GM12801 (cell line): ENCODE measurements around the gene ZNF200.

ENCODE experiments used
- CTCF ChIP-seq: IDR thresholded peaks from one replicate; pipeline ENCODE4 v1.5.1; 2011; ENCODE audit warnings: control low read depth; ENCODE audit not compliant: insufficient read length; ENCODE audit errors: extremely low read depth

The ZNF200 gene, protein sequence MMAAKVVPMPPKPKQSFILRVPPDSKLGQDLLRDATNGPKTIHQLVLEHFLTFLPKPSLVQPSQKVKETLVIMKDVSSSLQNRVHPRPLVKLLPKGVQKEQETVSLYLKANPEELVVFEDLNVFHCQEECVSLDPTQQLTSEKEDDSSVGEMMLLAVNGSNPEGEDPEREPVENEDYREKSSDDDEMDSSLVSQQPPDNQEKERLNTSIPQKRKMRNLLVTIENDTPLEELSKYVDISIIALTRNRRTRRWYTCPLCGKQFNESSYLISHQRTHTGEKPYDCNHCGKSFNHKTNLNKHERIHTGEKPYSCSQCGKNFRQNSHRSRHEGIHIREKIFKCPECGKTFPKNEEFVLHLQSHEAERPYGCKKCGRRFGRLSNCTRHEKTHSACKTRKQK

DNA sequence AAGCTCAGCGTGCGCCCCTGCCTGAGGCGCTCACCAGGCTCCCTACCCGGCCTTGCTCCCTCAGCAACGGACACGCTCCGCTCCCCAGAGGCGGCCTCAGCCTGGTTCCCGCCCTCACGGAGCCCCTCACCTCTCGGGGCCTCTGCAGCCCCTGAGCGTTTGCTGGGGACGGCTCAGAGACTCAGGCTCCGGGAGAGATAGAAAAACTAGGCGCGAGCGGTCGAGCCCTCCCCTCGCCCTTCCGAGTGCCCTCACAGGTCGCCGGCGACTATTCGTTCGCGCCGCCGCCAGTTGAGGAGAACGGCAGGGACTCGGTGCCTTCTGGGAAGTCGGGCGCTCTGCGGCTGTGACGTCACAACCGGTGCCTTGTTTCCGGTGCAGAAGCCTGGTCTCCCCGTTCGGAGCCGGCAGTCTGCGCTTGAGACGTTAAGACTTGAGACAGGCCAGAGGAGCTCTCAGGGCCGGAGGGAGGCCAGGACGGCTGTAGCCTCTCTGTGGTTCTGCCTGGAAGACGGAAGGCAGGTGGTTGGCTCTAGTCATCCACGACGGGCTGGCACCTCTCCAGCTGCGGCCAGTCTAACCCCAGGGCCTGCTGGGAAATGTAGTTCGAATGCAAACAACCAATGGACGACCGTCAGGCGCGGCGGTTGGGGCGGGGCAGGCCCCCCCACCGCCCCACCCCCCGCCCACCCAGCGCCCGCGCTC is at the start of gene ZNF200:
TSS of gene ZNF200 (minus strand) at position 302 of the 705 bp plus-strand sequence. CDS start 1,403 bp downstream, outside the sequence.
- TF ChIP-seq CTCF = no peak

- no peak for TF ChIP-seq CTCF
Observed at GRCh38 chr16:3283543-3284447, 48.8 kb upstream of the ZNF200 start.

- no peak for TF ChIP-seq CTCF
Observed at GRCh38 chr16:3282730-3283542, 48.0 kb upstream of the ZNF200 start, which contains the start of gene ZNF263. Gene ZNF263 (plus strand): TSS chr16:3283491. CDS start chr16:3283819, 328 bp downstream.

GRCh38 chr16:3282103-3282729 is 47.3 kb upstream of the ZNF200 start:
- TF ChIP-seq CTCF = no peak

DNA sequence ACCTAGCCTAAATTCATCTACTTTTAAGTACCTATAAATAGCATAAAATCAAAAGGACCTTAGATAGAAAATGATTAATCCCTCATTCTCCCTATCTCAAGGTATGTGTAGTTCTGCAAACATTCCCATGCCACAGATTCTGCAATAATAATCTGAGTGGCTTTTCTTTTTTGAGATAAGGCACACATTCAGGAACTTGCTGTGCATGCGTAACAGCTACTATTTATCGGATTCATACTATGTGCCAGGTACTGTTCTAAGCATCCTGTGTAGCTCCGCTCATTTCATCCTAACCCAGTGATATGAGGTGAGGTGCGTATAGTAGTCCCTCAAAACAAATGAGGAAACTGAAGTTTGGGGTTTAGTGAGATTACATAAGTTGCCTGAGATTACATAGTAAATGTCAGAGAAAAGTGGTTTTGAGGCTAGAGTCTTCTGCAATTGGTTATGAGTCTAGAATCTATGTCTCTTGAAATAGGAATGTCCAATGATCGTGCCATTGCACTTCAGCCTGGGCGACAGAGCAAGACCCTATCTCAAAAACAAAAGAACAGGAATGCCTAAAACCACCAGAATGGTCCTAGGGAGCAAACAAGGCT is 46.4 kb upstream of the ZNF200 start:
- TF ChIP-seq CTCF = no peak

GRCh38 chr16:3276679-3277078 is 41.7 kb upstream of the ZNF200 start:
- no peak for TF ChIP-seq CTCF
